Measurements from ENCODE around the gene ABCC9.

GRCh38 chr12:21911832-21912231 lies 29.4 kb downstream of the ABCC9 start:
- TF ChIP-seq CTCF (IDR thresholded peaks at IDR 0.05; ENCODE audit: extremely low read depth in 1 of 2, insufficient read depth in 1 of 2, low read depth in 1 of 2, low read length in 2 of 2) = no peak
- no peak for TF ChIP-seq EZH2 (IDR thresholded peaks at IDR 0.05; ENCODE audit: borderline replicate concordance, low read depth, low read length, severe bottlenecking)
- TF ChIP-seq MAX (IDR thresholded peaks at IDR 0.05; ENCODE audit: insufficient read depth, insufficient read length) = no peak
- no peak for TF ChIP-seq POLR2A (IDR thresholded peaks at IDR 0.05; ENCODE audit: low read depth, low read length)
- no peak for TF ChIP-seq GATA2 (IDR thresholded peaks at IDR 0.05; ENCODE audit: insufficient read depth, insufficient read length, low read depth, low read length)
- TF ChIP-seq POLR2AphosphoS5 (IDR thresholded peaks at IDR 0.05; ENCODE audit: insufficient read depth, low read depth, low read length) = no peak
- TF ChIP-seq JUN (IDR thresholded peaks at IDR 0.05; ENCODE audit: borderline replicate concordance, insufficient read depth, insufficient read length, low read depth) = no peak
- no peak for TF ChIP-seq FOS (IDR thresholded peaks at IDR 0.05; ENCODE audit: borderline replicate concordance, insufficient read depth, low read length)
- no peak for TF ChIP-seq MYC (IDR thresholded peaks at IDR 0.05; ENCODE audit: low read depth, low read length)
